Thoracic aorta (tissue), 2 donors: ENCODE results near the gene CCDC3. TPM values are rescaled to one million over a fixed set of nuclear protein-coding genes. Genes with fewer than 3 reads are reported as not detected.

ENCODE experiments used
- ATAC-seq: fragments of 150-250 bp; one replicate; pipeline ENCODE4 v1.8.0; 2017; ENCODE audit warnings: low read depth; ENCODE audit not compliant: insufficient number of reproducible peaks, low FRiP score
- DNase-seq: peaks from one replicate; pipeline ENCODE4 v3.0.0-alpha.2; 2020; ENCODE audit warnings: low spot score
- H3K27ac ChIP-seq, 2 donors: fragments of 200-600 bp; sonication (generic); 1 replicate in 1 of 2; 2 replicates in 1 of 2; pipeline ENCODE4 v1.5.1; 2016; ENCODE audit warnings: mild to moderate bottlenecking in 2 of 2, moderate library complexity in 2 of 2
- H3K27me3 ChIP-seq: fragments of 200-600 bp; sonication (generic); replicated peaks from 2 replicates; pipeline ENCODE4 v1.6.0; 2016; ENCODE audit warnings: mild to moderate bottlenecking; ENCODE audit not compliant: insufficient read depth
- H3K36me3 ChIP-seq: fragments of 200-600 bp; sonication (generic); one replicate; pipeline ENCODE4 v1.5.1; 2016
- H3K4me1 ChIP-seq, 2 donors: fragments of 200-600 bp; sonication (generic); 1 replicate in 1 of 2; 2 replicates in 1 of 2; pipeline versions ENCODE4 v1.5.1 to v1.6.0; 2016; ENCODE audit warnings: low read depth in 2 of 2, mild to moderate bottlenecking in 1 of 2; ENCODE audit not compliant: control insufficient read depth in 1 of 2
- H3K4me3 ChIP-seq: fragments of 200-600 bp; sonication (generic); 2 replicates; pipeline ENCODE4 v1.5.1; 2016; ENCODE audit warnings: mild to moderate bottlenecking
- H3K9me3 ChIP-seq: fragments of 200-600 bp; sonication (generic); 2 replicates; pipeline ENCODE4 v1.5.1; 2016
- total RNA-seq, 2 donors: library from RNA; depleted of rRNA; stranded (reverse); fragments of >200 nt; gene quantifications; one replicate each; pipeline versions ENCODE4 v1.1.0 to v1.2.3, GENCODE V29; 2016
- TF ChIP-seq, protein P1 (sequence below): fragments of 200-600 bp; sonication (generic); IDR thresholded peaks from one replicate; pipeline ENCODE4 v1.5.1; 2019; ENCODE audit warnings: antibody characterized with exemption

The CCDC3 gene
- total RNA-seq, 2 donors from 2014 or later, result 127 to 137 TPM

DNA sequence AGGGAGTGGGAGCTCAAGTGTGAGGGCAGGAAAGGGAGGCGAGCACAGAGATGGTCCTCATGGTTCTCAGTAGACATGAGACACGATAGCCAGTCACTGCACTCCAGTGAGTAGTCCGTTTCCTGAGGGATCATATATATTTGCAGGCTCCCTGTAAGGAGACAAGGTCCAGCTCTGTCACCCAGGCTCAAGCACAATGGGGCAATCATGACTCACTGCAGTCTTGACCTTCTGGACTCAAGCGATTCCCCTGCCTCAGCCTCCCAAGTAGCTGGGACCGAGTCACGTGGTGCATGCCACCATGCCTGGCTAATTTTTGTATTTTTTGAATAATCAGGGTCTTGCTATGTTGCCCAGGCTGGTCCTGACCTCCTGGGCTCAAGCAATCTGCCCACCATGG is 116.7 kb downstream of the CCDC3 start:
- ATAC-seq (no peak), DNase-seq (no peak)
- Histone ChIP-seq H3K27me3 (no peaks in the 10 kb centered on the region), H3K4me3 (no peak overlapping the region), H3K4me1 (peaks cover 20 to 50% of the 10 kb centered on the region in 2 donors), H3K9me3 (no peaks in the 10 kb centered on the region), H3K36me3 (no peaks in the 10 kb centered on the region), H3K27ac (no peak overlapping the region)
- TF ChIP-seq, protein P1, sequence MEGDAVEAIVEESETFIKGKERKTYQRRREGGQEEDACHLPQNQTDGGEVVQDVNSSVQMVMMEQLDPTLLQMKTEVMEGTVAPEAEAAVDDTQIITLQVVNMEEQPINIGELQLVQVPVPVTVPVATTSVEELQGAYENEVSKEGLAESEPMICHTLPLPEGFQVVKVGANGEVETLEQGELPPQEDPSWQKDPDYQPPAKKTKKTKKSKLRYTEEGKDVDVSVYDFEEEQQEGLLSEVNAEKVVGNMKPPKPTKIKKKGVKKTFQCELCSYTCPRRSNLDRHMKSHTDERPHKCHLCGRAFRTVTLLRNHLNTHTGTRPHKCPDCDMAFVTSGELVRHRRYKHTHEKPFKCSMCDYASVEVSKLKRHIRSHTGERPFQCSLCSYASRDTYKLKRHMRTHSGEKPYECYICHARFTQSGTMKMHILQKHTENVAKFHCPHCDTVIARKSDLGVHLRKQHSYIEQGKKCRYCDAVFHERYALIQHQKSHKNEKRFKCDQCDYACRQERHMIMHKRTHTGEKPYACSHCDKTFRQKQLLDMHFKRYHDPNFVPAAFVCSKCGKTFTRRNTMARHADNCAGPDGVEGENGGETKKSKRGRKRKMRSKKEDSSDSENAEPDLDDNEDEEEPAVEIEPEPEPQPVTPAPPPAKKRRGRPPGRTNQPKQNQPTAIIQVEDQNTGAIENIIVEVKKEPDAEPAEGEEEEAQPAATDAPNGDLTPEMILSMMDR, result no peak

DNA sequence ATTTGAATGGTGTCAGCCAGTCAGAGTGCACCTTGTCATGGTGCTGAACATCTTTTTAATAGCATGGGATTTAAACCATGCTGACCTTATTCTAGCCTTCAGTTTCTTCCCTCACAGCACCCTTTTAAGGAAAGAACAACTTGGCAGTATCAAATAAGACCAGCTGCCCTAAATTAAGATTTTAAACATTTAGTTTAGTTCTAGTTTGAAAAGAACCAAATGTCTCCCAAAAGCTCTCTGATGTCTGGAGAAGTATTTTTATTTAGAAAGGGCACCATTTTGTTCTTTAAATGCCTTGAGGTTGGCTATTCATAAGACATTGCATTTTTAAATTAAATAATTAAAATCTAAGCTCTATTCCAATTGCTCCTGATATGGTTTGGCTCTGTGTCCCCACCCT is 121.1 kb downstream of the CCDC3 start:
- Histone ChIP-seq H3K4me1 (peaks cover 4 to 24% of the 10 kb centered on the region in 2 donors), H3K9me3 (no peaks in the 10 kb centered on the region), H3K27ac (no peak overlapping the region), H3K4me3 (no peak overlapping the region), H3K36me3 (no peaks in the 10 kb centered on the region), H3K27me3 (no peaks in the 10 kb centered on the region)
- ATAC-seq (no peak), DNase-seq (no peak)
- TF ChIP-seq, protein P1, result no peak

DNA sequence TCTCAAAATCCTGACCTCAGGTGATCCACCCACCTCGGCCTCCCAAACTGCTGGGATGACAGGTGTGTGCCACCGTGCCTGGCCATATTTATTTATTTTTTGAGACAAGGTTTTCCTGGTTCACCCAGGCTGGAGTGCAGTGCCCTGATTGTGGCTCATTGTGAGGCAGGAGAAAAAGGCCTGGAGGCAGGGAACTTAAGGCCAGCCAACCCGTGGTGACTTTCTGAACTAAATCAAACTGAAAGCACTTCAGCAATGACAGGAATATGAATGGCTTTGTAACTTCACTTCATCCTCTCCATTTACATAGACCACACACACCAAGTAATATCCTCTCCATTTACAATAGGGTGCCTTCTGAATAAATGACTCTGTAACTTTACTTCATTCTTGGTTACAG is 124.4 kb downstream of the CCDC3 start:
- no peaks in the 10 kb centered on the region for H3K27me3 ChIP-seq
- TF ChIP-seq, protein P1, result no peak

DNA sequence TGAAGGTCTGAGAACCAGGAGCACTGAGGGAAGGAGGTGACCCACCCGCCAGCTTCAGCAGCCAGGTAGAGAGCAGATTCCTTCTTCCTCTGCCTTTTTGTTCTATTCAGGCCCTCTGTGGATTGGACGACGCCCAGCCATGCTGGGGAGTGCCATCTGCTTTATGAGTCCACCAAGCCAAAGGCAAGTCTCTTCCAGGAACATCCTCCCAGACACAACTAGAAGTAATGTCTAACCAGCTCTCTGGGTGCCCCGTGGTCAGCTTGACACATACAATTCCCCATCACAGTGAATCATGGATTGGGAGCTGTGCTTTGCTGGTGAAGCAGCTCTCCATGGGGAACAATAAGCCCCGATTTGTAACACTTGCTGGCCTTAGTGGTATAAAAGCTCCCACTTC is 125.2 kb downstream of the CCDC3 start:
- Histone ChIP-seq H3K9me3 (no peaks in the 10 kb centered on the region), H3K27ac (no peak overlapping the region), H3K27me3 (no peaks in the 10 kb centered on the region), H3K36me3 (no peaks in the 10 kb centered on the region), H3K4me1 (peaks cover 4 to 44% of the 10 kb centered on the region in 2 donors), H3K4me3 (no peak overlapping the region)
- ATAC-seq (no peak), DNase-seq (no peak)
- TF ChIP-seq, protein P1, result no peak

More for the DNA sequence above, 124.4 kb downstream of the CCDC3 start:
- H3K4me3 ChIP-seq, result no peak overlapping the region
- no peak for ATAC-seq
- H3K9me3 ChIP-seq, result no peaks in the 10 kb centered on the region
- no peaks in the 10 kb centered on the region for H3K36me3 ChIP-seq
- no peak for DNase-seq
- H3K27ac ChIP-seq, result no peak overlapping the region
- H3K4me1 ChIP-seq, result peaks cover 4 to 44% of the 10 kb centered on the region in 2 donors

DNA sequence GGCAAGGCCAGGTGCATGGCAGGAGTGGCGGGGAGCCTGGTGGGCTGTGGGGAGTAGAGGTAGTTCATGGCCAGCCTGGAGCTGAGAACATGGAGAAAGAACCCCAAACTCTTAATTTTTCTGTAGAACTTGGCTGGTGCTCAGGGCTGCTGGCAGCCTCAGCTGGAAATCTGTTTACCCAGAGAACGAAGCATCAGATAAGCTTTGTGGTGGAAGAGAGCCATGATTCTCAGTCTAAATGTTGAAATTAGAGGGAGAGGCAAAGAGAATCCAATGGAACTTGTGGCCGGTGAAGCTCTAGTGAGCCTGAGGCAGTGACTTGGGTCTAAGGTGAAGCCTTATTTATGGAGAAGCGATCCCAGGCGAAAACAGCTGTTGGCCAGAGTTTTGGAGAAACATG is 126.4 kb downstream of the CCDC3 start:
- H3K27ac ChIP-seq, result no peak overlapping the region
- TF ChIP-seq, protein P1, result no peak
- no peaks in the 10 kb centered on the region for H3K9me3 ChIP-seq

More for the DNA sequence above, 126.4 kb downstream of the CCDC3 start:
- Histone ChIP-seq H3K4me3 (no peak overlapping the region), H3K4me1 (peaks cover 4 to 32% of the 10 kb centered on the region in 2 donors), H3K27me3 (no peaks in the 10 kb centered on the region), H3K36me3 (no peaks in the 10 kb centered on the region)
- ATAC-seq (peak; percentile 60), DNase-seq (no peak)
